Measurements from ENCODE around the gene SPSB1.

The SPSB1 gene

DNA sequence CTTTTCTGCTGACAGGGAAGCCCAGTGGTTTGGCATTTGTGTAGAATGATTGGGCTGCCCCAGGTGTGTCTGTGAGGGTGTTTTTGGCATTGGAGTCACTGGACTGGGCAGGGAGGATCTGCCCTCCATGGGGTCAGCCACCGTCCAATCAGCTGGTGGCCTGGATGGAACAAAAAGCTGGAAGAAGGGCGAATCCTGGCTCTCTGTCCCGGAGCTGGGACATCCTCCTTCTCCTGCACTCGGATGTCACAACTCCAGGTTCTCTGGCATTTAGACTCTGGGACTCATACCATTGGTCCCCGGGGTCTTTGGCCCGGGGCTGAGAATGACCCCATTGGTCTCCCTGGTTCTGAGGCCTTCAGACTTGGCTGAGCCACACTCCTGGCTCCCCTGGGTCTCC, 11.2 kb downstream of the SPSB1 start:
- peaks cover 0 to 1% (median 0%) of the 10 kb centered on the region in 5 experiments for H3K27me3 ChIP-seq (replicated peaks in 2 of 5; ENCODE audit: control insufficient read depth in 4 of 5, insufficient read depth in 5 of 5, low read length in 4 of 5)
- no peak for DNase-seq
- peaks cover 0 to 15% (median 11%) of the 10 kb centered on the region in 4 experiments for H3K4me1 ChIP-seq (ENCODE audit: control extremely low read depth in 1 of 4, control insufficient read depth in 4 of 4, insufficient read depth in 4 of 4, low read length in 3 of 4)
- H3K27ac ChIP-seq (ENCODE audit: insufficient read depth in 1 of 2, low read depth in 1 of 2, low read length in 2 of 2, poor library complexity in 1 of 2, severe bottlenecking in 2 of 2), result no peak overlapping the region
- H3K36me3 ChIP-seq (ENCODE audit: control insufficient read depth in 4 of 4, insufficient read depth in 4 of 4, low read length in 3 of 4), result no peaks in the 10 kb centered on the region
- 98% methylated on average over 6 of the region's 6 CpGs for WGBS (ENCODE audit: insufficient coverage)
- POLR2A ChIA-PET, result interaction anchor here (1.1 kb wide), 1 partner anchor 152 kb away, joined by 4 read pairs; no protein-coding TSS in a partner anchor
- CTCF ChIA-PET, result no interaction called here
- H3K9me3 ChIP-seq (ENCODE audit: control extremely low read depth in 1 of 5, control insufficient read depth in 4 of 5, insufficient read depth in 2 of 5, low read depth in 1 of 5, low read length in 4 of 5), result no peaks in the 10 kb centered on the region
- no peak overlapping the region for H3K4me3 ChIP-seq (ENCODE audit: control insufficient read depth in 1 of 7, extremely low read depth in 1 of 7, insufficient read depth in 4 of 7, low read depth in 2 of 7, low read length in 6 of 7)

DNA sequence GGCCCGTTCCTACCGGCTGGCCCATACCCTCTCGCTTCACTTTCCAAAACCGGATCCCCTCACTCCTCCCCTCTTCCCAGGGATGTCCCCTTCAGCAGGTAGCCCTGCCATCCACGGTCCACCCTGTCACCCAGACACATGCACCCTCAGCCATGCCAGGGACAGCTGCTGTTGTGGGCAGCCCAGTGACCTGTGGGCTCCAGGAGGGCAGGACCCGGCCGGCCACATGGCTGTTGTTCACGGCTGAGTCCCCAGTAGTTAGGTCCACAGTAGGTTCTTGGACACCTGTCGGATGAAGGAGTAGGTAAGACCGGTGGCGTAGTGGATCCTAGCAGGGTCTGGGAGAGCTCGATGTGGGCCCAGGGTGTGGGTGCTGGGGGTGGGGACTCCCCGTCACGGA, 12.5 kb downstream of the SPSB1 start:
- no peak for DNase-seq
- Histone ChIP-seq H3K27me3 (replicated peaks in 2 of 5; ENCODE audit: control insufficient read depth in 4 of 5, insufficient read depth in 5 of 5, low read length in 4 of 5) (peaks cover 0 to 1% (median 0%) of the 10 kb centered on the region in 5 experiments), H3K36me3 (ENCODE audit: control insufficient read depth in 4 of 4, insufficient read depth in 4 of 4, low read length in 3 of 4) (no peaks in the 10 kb centered on the region), H3K9me3 (ENCODE audit: control extremely low read depth in 1 of 5, control insufficient read depth in 4 of 5, insufficient read depth in 2 of 5, low read depth in 1 of 5, low read length in 4 of 5) (no peaks in the 10 kb centered on the region), H3K4me3 (ENCODE audit: control insufficient read depth in 1 of 7, extremely low read depth in 1 of 7, insufficient read depth in 4 of 7, low read depth in 2 of 7, low read length in 6 of 7) (no peak overlapping the region), H3K27ac (ENCODE audit: insufficient read depth in 1 of 2, low read depth in 1 of 2, low read length in 2 of 2, poor library complexity in 1 of 2, severe bottlenecking in 2 of 2) (no peak overlapping the region), H3K4me1 (ENCODE audit: control extremely low read depth in 1 of 4, control insufficient read depth in 4 of 4, insufficient read depth in 4 of 4, low read length in 3 of 4) (peaks cover 0 to 13% (median 8%) of the 10 kb centered on the region in 4 experiments)
- CTCF ChIA-PET, result interaction anchor here (1.2 to 1.4 kb wide), 2 partner anchors 69 to 95 kb away, joined by 3 read pairs; no protein-coding TSS in a partner anchor
- 98% methylated on average over 14 of the region's 14 CpGs for WGBS (ENCODE audit: insufficient coverage)
- POLR2A ChIA-PET, result no interaction called here

DNA sequence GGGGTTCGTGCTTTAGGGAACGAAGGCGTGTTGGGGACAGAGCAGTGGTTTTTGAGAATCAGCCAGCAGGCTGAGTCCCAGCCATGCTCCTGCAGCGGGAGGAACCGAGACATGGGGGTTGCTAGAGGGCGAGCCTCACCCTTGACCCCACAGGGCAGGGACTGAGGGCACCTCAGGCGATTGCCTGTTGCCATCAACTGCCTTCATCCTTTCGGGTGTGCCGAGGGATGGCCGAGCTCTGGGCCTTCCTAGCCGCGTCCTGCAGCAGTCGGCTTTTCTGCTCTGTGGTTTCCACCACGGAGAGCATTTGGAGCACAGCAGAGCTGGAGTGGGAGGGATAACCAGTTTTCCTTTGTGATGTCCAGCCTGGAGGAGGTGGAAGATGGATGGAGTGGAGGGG, 13.3 kb downstream of the SPSB1 start:
- DNase-seq, result no peak
- POLR2A ChIA-PET, result no interaction called here
- Histone ChIP-seq H3K9me3 (ENCODE audit: control extremely low read depth in 1 of 5, control insufficient read depth in 4 of 5, insufficient read depth in 2 of 5, low read depth in 1 of 5, low read length in 4 of 5) (no peaks in the 10 kb centered on the region), H3K27me3 (replicated peaks in 2 of 5; ENCODE audit: control insufficient read depth in 4 of 5, insufficient read depth in 5 of 5, low read length in 4 of 5) (peaks cover 0 to 1% (median 0%) of the 10 kb centered on the region in 5 experiments), H3K4me3 (ENCODE audit: control insufficient read depth in 1 of 7, extremely low read depth in 1 of 7, insufficient read depth in 4 of 7, low read depth in 2 of 7, low read length in 6 of 7) (no peak overlapping the region), H3K27ac (ENCODE audit: insufficient read depth in 1 of 2, low read depth in 1 of 2, low read length in 2 of 2, poor library complexity in 1 of 2, severe bottlenecking in 2 of 2) (no peak overlapping the region), H3K36me3 (ENCODE audit: control insufficient read depth in 4 of 4, insufficient read depth in 4 of 4, low read length in 3 of 4) (no peaks in the 10 kb centered on the region), H3K4me1 (ENCODE audit: control extremely low read depth in 1 of 4, control insufficient read depth in 4 of 4, insufficient read depth in 4 of 4, low read length in 3 of 4) (peaks cover 0 to 5% (median under 1%) of the 10 kb centered on the region in 4 experiments)
- WGBS (ENCODE audit: insufficient coverage), result 97% methylated on average over 9 of the region's 14 CpGs
- CTCF ChIA-PET, result interaction anchor here (1.0 to 1.2 kb wide), 2 partner anchors 17 to 69 kb away, joined by 3 to 4 read pairs; no protein-coding TSS in a partner anchor

DNA sequence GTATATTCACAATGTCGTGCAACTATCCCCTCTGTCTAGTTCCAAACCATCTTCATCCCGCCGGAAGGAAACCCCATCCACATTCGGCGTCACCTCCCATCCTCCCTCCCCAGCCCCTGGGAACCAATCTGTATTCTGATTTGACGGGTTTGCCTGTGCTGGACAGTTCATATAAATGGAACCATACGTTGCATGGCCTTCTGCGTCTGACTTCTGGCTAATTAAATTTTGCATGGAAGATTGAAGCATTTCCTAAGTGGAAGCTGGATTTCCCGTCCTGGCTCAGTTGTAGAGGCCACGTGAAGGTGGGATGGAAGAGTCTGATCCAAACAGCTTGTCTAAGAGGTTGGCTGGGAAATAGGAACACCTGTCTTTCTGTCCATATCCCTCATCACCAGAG, 14.6 kb downstream of the SPSB1 start:
- ChIA-PET POLR2A (no interaction called here), CTCF (interaction anchor here (1.0 to 1.6 kb wide), 3 partner anchors 11 to 18 kb away, joined by 3 to 4 read pairs (median 4); no protein-coding TSS in a partner anchor)
- peaks cover 0 to 1% (median 0%) of the 10 kb centered on the region in 5 experiments for H3K27me3 ChIP-seq (replicated peaks in 2 of 5; ENCODE audit: control insufficient read depth in 4 of 5, insufficient read depth in 5 of 5, low read length in 4 of 5)
- no peaks in the 10 kb centered on the region for H3K9me3 ChIP-seq (ENCODE audit: control extremely low read depth in 1 of 5, control insufficient read depth in 4 of 5, insufficient read depth in 2 of 5, low read depth in 1 of 5, low read length in 4 of 5)
- no peaks in the 10 kb centered on the region for H3K36me3 ChIP-seq (ENCODE audit: control insufficient read depth in 4 of 4, insufficient read depth in 4 of 4, low read length in 3 of 4)
- peaks cover 0 to 3% (median 0%) of the 10 kb centered on the region in 4 experiments for H3K4me1 ChIP-seq (ENCODE audit: control extremely low read depth in 1 of 4, control insufficient read depth in 4 of 4, insufficient read depth in 4 of 4, low read length in 3 of 4)
- 99% methylated on average over 10 of the region's 10 CpGs for WGBS (ENCODE audit: insufficient coverage)
- H3K4me3 ChIP-seq (ENCODE audit: control insufficient read depth in 1 of 7, extremely low read depth in 1 of 7, insufficient read depth in 4 of 7, low read depth in 2 of 7, low read length in 6 of 7), result no peak overlapping the region
- no peak for DNase-seq
- no peak overlapping the region for H3K27ac ChIP-seq (ENCODE audit: insufficient read depth in 1 of 2, low read depth in 1 of 2, low read length in 2 of 2, poor library complexity in 1 of 2, severe bottlenecking in 2 of 2)

DNA sequence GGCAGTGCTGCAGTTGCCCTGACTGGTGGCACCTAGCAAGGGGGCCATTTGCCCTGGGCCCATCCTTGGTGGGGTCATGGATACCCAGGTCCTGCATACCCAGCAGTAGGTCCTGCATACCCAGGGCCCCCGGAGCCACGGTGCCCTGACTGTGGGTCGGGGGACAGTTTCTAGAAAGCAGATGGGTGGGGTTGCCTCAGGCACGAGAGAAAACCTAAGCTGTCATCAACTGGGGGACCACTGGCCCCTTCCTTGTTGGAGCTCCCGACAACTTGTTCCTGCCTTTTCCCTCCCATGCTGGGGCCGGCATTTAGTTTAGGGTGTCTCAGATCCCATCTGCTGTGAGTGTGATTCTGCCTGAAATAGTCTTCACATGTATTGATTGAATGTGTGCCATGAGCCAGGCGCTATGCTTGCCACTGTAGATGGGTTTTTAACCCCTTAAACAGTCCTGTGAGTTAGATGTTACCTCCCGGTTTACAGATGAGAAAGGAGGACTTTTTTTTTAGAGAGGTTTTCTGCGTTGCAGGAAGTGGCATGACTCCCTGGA, 15.6 kb downstream of the SPSB1 start:
- Histone ChIP-seq H3K9me3 (ENCODE audit: control extremely low read depth in 1 of 5, control insufficient read depth in 4 of 5, insufficient read depth in 2 of 5, low read depth in 1 of 5, low read length in 4 of 5) (no peaks in the 10 kb centered on the region), H3K27ac (ENCODE audit: insufficient read depth in 1 of 2, low read depth in 1 of 2, low read length in 2 of 2, poor library complexity in 1 of 2, severe bottlenecking in 2 of 2) (no peak overlapping the region), H3K4me1 (ENCODE audit: control extremely low read depth in 1 of 4, control insufficient read depth in 4 of 4, insufficient read depth in 4 of 4, low read length in 3 of 4) (no peaks in the 10 kb centered on the region), H3K27me3 (replicated peaks in 2 of 5; ENCODE audit: control insufficient read depth in 4 of 5, insufficient read depth in 5 of 5, low read length in 4 of 5) (peaks cover 0 to 1% (median 0%) of the 10 kb centered on the region in 5 experiments), H3K36me3 (ENCODE audit: control insufficient read depth in 4 of 4, insufficient read depth in 4 of 4, low read length in 3 of 4) (no peaks in the 10 kb centered on the region), H3K4me3 (ENCODE audit: control insufficient read depth in 1 of 7, extremely low read depth in 1 of 7, insufficient read depth in 4 of 7, low read depth in 2 of 7, low read length in 6 of 7) (no peak overlapping the region)
- no peak for DNase-seq
- CTCF ChIA-PET, result interaction anchor here (1.6 kb wide), 1 partner anchor 19 kb away, joined by 4 read pairs; no protein-coding TSS in a partner anchor
- WGBS (ENCODE audit: insufficient coverage), result 94% methylated on average over 9 of the region's 9 CpGs
- POLR2A ChIA-PET, result no interaction called here

DNA sequence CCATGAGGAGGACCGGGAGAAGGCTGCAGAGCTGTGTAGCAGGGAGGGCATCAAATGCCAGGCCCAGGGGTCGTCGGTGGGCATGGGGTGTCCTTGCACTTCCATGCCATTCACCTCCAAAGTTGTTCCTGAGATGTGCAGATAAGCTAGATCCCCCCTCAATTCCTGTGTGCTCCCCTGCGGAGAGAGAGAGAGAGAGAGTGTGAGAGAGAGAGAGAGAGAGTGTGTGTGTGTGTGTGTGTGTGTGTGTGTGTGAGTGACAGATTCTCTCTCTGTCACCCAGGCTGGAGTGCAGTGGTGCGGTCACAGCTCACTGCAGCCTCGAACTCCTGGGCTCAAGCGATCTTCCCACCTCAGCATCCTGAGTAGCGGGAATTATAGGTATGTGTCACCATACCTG, 16.4 kb downstream of the SPSB1 start:
- Histone ChIP-seq H3K27me3 (replicated peaks in 2 of 5; ENCODE audit: control insufficient read depth in 4 of 5, insufficient read depth in 5 of 5, low read length in 4 of 5) (peaks cover 0 to 1% (median 0%) of the 10 kb centered on the region in 5 experiments), H3K27ac (ENCODE audit: insufficient read depth in 1 of 2, low read depth in 1 of 2, low read length in 2 of 2, poor library complexity in 1 of 2, severe bottlenecking in 2 of 2) (no peak overlapping the region), H3K4me3 (ENCODE audit: control insufficient read depth in 1 of 7, extremely low read depth in 1 of 7, insufficient read depth in 4 of 7, low read depth in 2 of 7, low read length in 6 of 7) (no peak overlapping the region), H3K36me3 (ENCODE audit: control insufficient read depth in 4 of 4, insufficient read depth in 4 of 4, low read length in 3 of 4) (no peaks in the 10 kb centered on the region), H3K4me1 (ENCODE audit: control extremely low read depth in 1 of 4, control insufficient read depth in 4 of 4, insufficient read depth in 4 of 4, low read length in 3 of 4) (no peaks in the 10 kb centered on the region), H3K9me3 (ENCODE audit: control extremely low read depth in 1 of 5, control insufficient read depth in 4 of 5, insufficient read depth in 2 of 5, low read depth in 1 of 5, low read length in 4 of 5) (no peaks in the 10 kb centered on the region)
- ChIA-PET CTCF (no interaction called here), POLR2A (no interaction called here)
- DNase-seq, result no peak
- WGBS (ENCODE audit: insufficient coverage), result 95% methylated on average over 4 of the region's 8 CpGs

DNA sequence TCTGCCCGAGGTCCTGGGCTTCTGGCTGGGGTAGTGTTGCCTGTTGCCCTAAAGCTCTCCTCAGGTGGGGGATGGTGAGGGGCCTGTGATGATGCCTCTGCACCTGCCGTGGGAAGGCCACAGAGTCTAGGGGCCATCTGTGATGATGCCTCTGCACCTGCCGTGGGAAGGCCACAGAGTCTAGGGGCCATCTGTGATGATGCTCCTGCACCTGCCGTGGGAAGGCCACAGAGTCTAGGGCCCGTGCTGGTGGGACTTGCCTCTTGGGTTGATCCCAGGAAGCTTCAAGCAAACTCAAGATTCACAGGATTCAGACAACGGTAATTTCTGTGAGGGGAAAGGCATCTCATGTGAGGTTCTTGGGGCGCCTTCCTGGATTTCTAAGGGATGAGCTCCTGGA, 17.3 kb downstream of the SPSB1 start:
- DNase-seq, result no peak
- no peaks in the 10 kb centered on the region for H3K36me3 ChIP-seq (ENCODE audit: control insufficient read depth in 4 of 4, insufficient read depth in 4 of 4, low read length in 3 of 4)
- POLR2A ChIA-PET, result no interaction called here
- no peak overlapping the region for H3K4me3 ChIP-seq (ENCODE audit: control insufficient read depth in 1 of 7, extremely low read depth in 1 of 7, insufficient read depth in 4 of 7, low read depth in 2 of 7, low read length in 6 of 7)
- WGBS (ENCODE audit: insufficient coverage), result 100% methylated on average over 5 of the region's 7 CpGs
- H3K27ac ChIP-seq (ENCODE audit: insufficient read depth in 1 of 2, low read depth in 1 of 2, low read length in 2 of 2, poor library complexity in 1 of 2, severe bottlenecking in 2 of 2), result no peak overlapping the region
- H3K27me3 ChIP-seq (replicated peaks in 2 of 5; ENCODE audit: control insufficient read depth in 4 of 5, insufficient read depth in 5 of 5, low read length in 4 of 5), result no peaks in the 10 kb centered on the region
- H3K9me3 ChIP-seq (ENCODE audit: control extremely low read depth in 1 of 5, control insufficient read depth in 4 of 5, insufficient read depth in 2 of 5, low read depth in 1 of 5, low read length in 4 of 5), result no peaks in the 10 kb centered on the region
- CTCF ChIA-PET, result interaction anchor here (1.6 kb wide), 1 partner anchor 12 kb away, joined by 4 read pairs; no protein-coding TSS in a partner anchor
- no peaks in the 10 kb centered on the region for H3K4me1 ChIP-seq (ENCODE audit: control extremely low read depth in 1 of 4, control insufficient read depth in 4 of 4, insufficient read depth in 4 of 4, low read length in 3 of 4)
